ENCODE measurements around the gene SPRR2G. TPM values are rescaled to one million over a fixed set of nuclear protein-coding genes. Genes with fewer than 3 reads are reported as not detected.

The SPRR2G gene
- polyA plus RNA-seq, 1 donor (not counting 4 experiments of a cell fraction or from before 2014, with no cell fraction given) = 6.2 TPM

GRCh38 chr1:153122831-153123421, 27.8 kb downstream of the SPRR2G start:
- Histone ChIP-seq H3K27ac (ENCODE audit: control insufficient read depth, insufficient read depth, low read length) (peak overlapping the region; percentile 98), H3K27me3 (ENCODE audit: control insufficient read depth, extremely low read depth, insufficient read depth, low read length) (no peaks in the 10 kb centered on the region), H3K4me2 (ENCODE audit: control insufficient read depth, extremely low read depth, insufficient read depth, low read depth, low read length) (peak overlapping the region; percentile 72), H2AFZ (ENCODE audit: control insufficient read depth, low read length) (peak overlapping the region; percentile 93), H4K20me1 (ENCODE audit: control insufficient read depth, extremely low read depth, insufficient read depth, low read length) (no peaks in the 10 kb centered on the region), H3K9me3 (ENCODE audit: control insufficient read depth, low read depth, low read length) (no peaks in the 10 kb centered on the region), H3K4me3 (ENCODE audit: control insufficient read depth in 2 of 3, extremely low read depth in 1 of 3, insufficient read depth in 2 of 3, low read depth in 1 of 3, low read length in 3 of 3) (peak overlapping the region in 2 of 3 experiments; percentile 35 to 46), H3K9me1 (ENCODE audit: control insufficient read depth, extremely low read depth, insufficient read depth, low read length) (no peaks in the 10 kb centered on the region), H3K9ac (ENCODE audit: control insufficient read depth, extremely low read depth, insufficient read depth, low read length) (peak overlapping the region; percentile 73), H3K4me1 (ENCODE audit: control insufficient read depth, extremely low read depth, insufficient read depth, low read length) (peaks cover 27% of the 10 kb centered on the region), H3K36me3 (ENCODE audit: control insufficient read depth in 2 of 2, extremely low read depth in 1 of 2, insufficient read depth in 2 of 2, low read length in 2 of 2) (no peaks in the 10 kb centered on the region), H3K79me2 (ENCODE audit: control insufficient read depth, insufficient read depth, low read length) (no peaks in the 10 kb centered on the region)
- TF ChIP-seq EZH2 (IDR thresholded peaks at IDR 0.05; ENCODE audit: low read length) (no peak), CTCF (optimal IDR thresholded peaks at IDR 0.05 in 1 of 3, IDR thresholded peaks at IDR 0.05 in 1 of 3, conservative IDR thresholded peaks at IDR 0.05 in 1 of 3; ENCODE audit: extremely low read depth in 1 of 3, insufficient read depth in 2 of 3, low read length in 3 of 3) (no peak)
- FAIRE-seq (peak; percentile 96), DNase-seq (ENCODE audit: low read depth, low spot score) (peak; percentile 66)
- dilution Hi-C loops (cut with MboI; ENCODE audit: extremely low pct_ligation_motif_present, low sequenced_read_pairs) = no loop called here

GRCh38 chr1:153120945-153121344, 29.7 kb downstream of the SPRR2G start:
- peaks cover 16% of the 10 kb centered on the region for H3K4me1 ChIP-seq (ENCODE audit: control insufficient read depth, extremely low read depth, insufficient read depth, low read length)
- no peak overlapping the region for H3K9ac ChIP-seq (ENCODE audit: control insufficient read depth, extremely low read depth, insufficient read depth, low read length)
- H3K9me3 ChIP-seq (ENCODE audit: control insufficient read depth, low read depth, low read length) = no peaks in the 10 kb centered on the region
- TF ChIP-seq CTCF (optimal IDR thresholded peaks at IDR 0.05 in 1 of 3, IDR thresholded peaks at IDR 0.05 in 1 of 3, conservative IDR thresholded peaks at IDR 0.05 in 1 of 3; ENCODE audit: extremely low read depth in 1 of 3, insufficient read depth in 2 of 3, low read length in 3 of 3) (no peak), EZH2 (IDR thresholded peaks at IDR 0.05; ENCODE audit: low read length) (no peak)
- no peak for DNase-seq (ENCODE audit: low read depth, low spot score)
- H3K4me3 ChIP-seq (ENCODE audit: control insufficient read depth in 2 of 3, extremely low read depth in 1 of 3, insufficient read depth in 2 of 3, low read depth in 1 of 3, low read length in 3 of 3) = no peak overlapping the region
- no peaks in the 10 kb centered on the region for H3K9me1 ChIP-seq (ENCODE audit: control insufficient read depth, extremely low read depth, insufficient read depth, low read length)
- H2AFZ ChIP-seq (ENCODE audit: control insufficient read depth, low read length) = no peak overlapping the region
- H4K20me1 ChIP-seq (ENCODE audit: control insufficient read depth, extremely low read depth, insufficient read depth, low read length) = no peaks in the 10 kb centered on the region
- H3K36me3 ChIP-seq (ENCODE audit: control insufficient read depth in 2 of 2, extremely low read depth in 1 of 2, insufficient read depth in 2 of 2, low read length in 2 of 2) = no peaks in the 10 kb centered on the region
- dilution Hi-C loops (cut with MboI; ENCODE audit: extremely low pct_ligation_motif_present, low sequenced_read_pairs) = no loop called here
- no peaks in the 10 kb centered on the region for H3K27me3 ChIP-seq (ENCODE audit: control insufficient read depth, extremely low read depth, insufficient read depth, low read length)
- H3K79me2 ChIP-seq (ENCODE audit: control insufficient read depth, insufficient read depth, low read length) = no peaks in the 10 kb centered on the region
- H3K4me2 ChIP-seq (ENCODE audit: control insufficient read depth, extremely low read depth, insufficient read depth, low read depth, low read length) = no peak overlapping the region
- FAIRE-seq = no peak
- no peak overlapping the region for H3K27ac ChIP-seq (ENCODE audit: control insufficient read depth, insufficient read depth, low read length)

All from keratinocyte (primary cell).